H1 (cell line): ENCODE measurements around the gene ADGRV1. TPM values are rescaled to one million over a fixed set of nuclear protein-coding genes. Genes with fewer than 3 reads are reported as not detected.

Source experiments
- CTCF ChIA-PET: fragments of 300-600 bp; sonication (Branson Sonifier 250); formaldehyde crosslinking; loops from one replicate; lab custom pipeline; 2021; ENCODE audit not compliant: partially characterized antibody; lab: Charles Lee
- POLR2A ChIA-PET: fragments of 300-600 bp; sonication (Branson Sonifier 250); formaldehyde crosslinking; loops from one replicate; lab custom pipeline; 2021; ENCODE audit warnings: inconsistent platforms; ENCODE audit not compliant: partially characterized antibody; lab: Charles Lee
- DNase-seq, 2 experiments: peaks; one replicate each; pipeline versions ENCODE4 v3.0.0 to v3.0.0-alpha.2; 2010 to 2022; ENCODE audit warnings: low spot score in 2 of 2, low read depth in 1 of 2, mixed read lengths in 1 of 2
- FAIRE-seq: peaks from 2 replicates; lab custom pipeline; 2011; peaks lifted over from hg19 to GRCh38; lab: Jason Lieb, UNC
- H2AFZ ChIP-seq: 2 replicates; pipeline ENCODE4 v1.8.1; 2012; ENCODE audit warnings: low read length, inconsistent platforms
- H2AK5ac ChIP-seq: 2 replicates; pipeline ENCODE4 v1.6.1; 2013; ENCODE audit warnings: low read depth, low read length
- H2BK120ac ChIP-seq: replicated peaks from 2 replicates; pipeline ENCODE3; 2013; ENCODE audit warnings: low read depth, low read length, inconsistent platforms
- H2BK12ac ChIP-seq: 2 replicates; pipeline ENCODE4 v1.6.1; 2013; ENCODE audit warnings: low read depth, low read length
- H2BK15ac ChIP-seq: 2 replicates; pipeline ENCODE4 v1.6.1; 2013; ENCODE audit warnings: low read length
- H2BK20ac ChIP-seq: 2 replicates; pipeline ENCODE4 v1.6.1; 2013; ENCODE audit warnings: low read length
- H2BK5ac ChIP-seq: 2 replicates; pipeline ENCODE4 v1.6.1; 2013; ENCODE audit warnings: low read depth, low read length
- H3K14ac ChIP-seq: 2 replicates; pipeline ENCODE4 v1.6.1; 2013; ENCODE audit warnings: inconsistent platforms; ENCODE audit not compliant: insufficient read length
- H3K18ac ChIP-seq: 2 replicates; pipeline ENCODE4 v1.6.1; 2013; ENCODE audit warnings: low read length; ENCODE audit errors: extremely low read depth
- H3K23ac ChIP-seq: 2 replicates; pipeline ENCODE4 v1.6.1; 2013; ENCODE audit warnings: inconsistent platforms; ENCODE audit not compliant: insufficient read length
- H3K23me2 ChIP-seq: 2 replicates; pipeline ENCODE4 v1.6.1; 2013; ENCODE audit warnings: low read depth, low read length
- H3K27ac ChIP-seq: 2 replicates; pipeline ENCODE4 v1.6.1; 2011; ENCODE audit warnings: low read depth, low read length, inconsistent platforms
- H3K27me3 ChIP-seq, 4 experiments: replicated peaks in 1 of 4; 1 replicate in 1 of 4; 2 replicates in 3 of 4; pipeline versions ENCODE4 v1.6.1 to v1.8.1; 2011 to 2013; ENCODE audit warnings: low read length in 3 of 4, mild to moderate bottlenecking in 3 of 4, inconsistent platforms in 2 of 4, mixed read lengths in 2 of 4, moderate library complexity in 1 of 4; ENCODE audit not compliant: control insufficient read depth in 3 of 4, insufficient read depth in 3 of 4; ENCODE audit errors: extremely low read depth in 1 of 4
- H3K36me3 ChIP-seq, 4 experiments: 2 replicates each; pipeline versions ENCODE4 v1.6.1 to v1.8.1; 2011 to 2013; ENCODE audit warnings: mild to moderate bottlenecking in 4 of 4, low read length in 3 of 4, moderate library complexity in 2 of 4, control low read depth in 1 of 4, inconsistent platforms in 1 of 4; ENCODE audit not compliant: insufficient read depth in 4 of 4, control insufficient read depth in 2 of 4
- H3K4ac ChIP-seq: replicated peaks from 2 replicates; pipeline ENCODE3; 2013; ENCODE audit warnings: low read length, low read depth, mixed read lengths, inconsistent platforms; ENCODE audit not compliant: insufficient read length
- H3K4me1 ChIP-seq, 4 experiments: replicated peaks in 1 of 4; 1 replicate in 1 of 4; 2 replicates in 3 of 4; pipeline versions ENCODE4 v1.6.1 to v1.8.1; 2011 to 2013; ENCODE audit warnings: low read length in 3 of 4, inconsistent platforms in 2 of 4, mixed read lengths in 1 of 4; ENCODE audit not compliant: insufficient read depth in 4 of 4, control insufficient read depth in 3 of 4
- H3K4me2 ChIP-seq, 2 experiments: 2 replicates each; pipeline versions ENCODE4 v1.6.1 to v1.8.1; 2011 to 2013; ENCODE audit warnings: low read depth in 2 of 2, low read length in 2 of 2, control low read depth in 1 of 2, inconsistent platforms in 1 of 2, mild to moderate bottlenecking in 1 of 2; ENCODE audit not compliant: insufficient read depth in 1 of 2
- H3K4me3 ChIP-seq, 4 experiments: fragments of 200-600, 300-600 bp in 1 of 4; sonication (generic), shearing (Covaris generic), sonication (Bioruptor Twin) in 1 of 4; 2 replicates each; pipeline versions ENCODE4 v1.5.1 to v1.8.1; 2011 to 2016; ENCODE audit warnings: low read length in 4 of 4, low read depth in 3 of 4, control low read depth in 2 of 4, inconsistent platforms in 2 of 4, mild to moderate bottlenecking in 2 of 4, mixed read lengths in 1 of 4, moderate library complexity in 1 of 4; ENCODE audit not compliant: insufficient read depth in 2 of 4; ENCODE audit errors: extremely low read depth in 1 of 4
- H3K56ac ChIP-seq: replicated peaks from 2 replicates; pipeline ENCODE3; 2013; ENCODE audit warnings: low read depth, mild to moderate bottlenecking, mixed read lengths, low read length, inconsistent platforms; ENCODE audit not compliant: insufficient read length
- H3K79me1 ChIP-seq: 2 replicates; pipeline ENCODE4 v1.6.1; 2013; ENCODE audit warnings: low read depth, low read length, control low read depth
- H3K79me2 ChIP-seq, 2 experiments: 2 replicates each; pipeline versions ENCODE4 v1.6.1 to v1.8.1; 2012 to 2013; ENCODE audit warnings: low read length in 2 of 2, mild to moderate bottlenecking in 2 of 2, inconsistent platforms in 1 of 2; ENCODE audit not compliant: insufficient read depth in 2 of 2, control insufficient read depth in 1 of 2
- H3K9ac ChIP-seq, 4 experiments: replicated peaks in 1 of 4; 1 replicate in 1 of 4; 2 replicates in 3 of 4; pipeline versions ENCODE4 v1.6.1 to v1.8.1; 2011 to 2013; ENCODE audit warnings: low read depth in 3 of 4, low read length in 3 of 4, control low read depth in 2 of 4, mild to moderate bottlenecking in 2 of 4, moderate library complexity in 2 of 4, inconsistent platforms in 1 of 4; ENCODE audit errors: extremely low read depth in 1 of 4
- H3K9me3 ChIP-seq, 2 experiments: 2 replicates each; pipeline versions ENCODE4 v1.6.1 to v1.8.1; 2012 to 2013; ENCODE audit warnings: mild to moderate bottlenecking in 2 of 2, moderate library complexity in 2 of 2, control low read depth in 1 of 2, inconsistent platforms in 1 of 2, low read depth in 1 of 2, low read length in 1 of 2, mixed read lengths in 1 of 2; ENCODE audit not compliant: insufficient read depth in 2 of 2
- H4K20me1 ChIP-seq, 2 experiments: replicated peaks in 1 of 2; 2 replicates each; pipeline versions ENCODE3 to v1.8.1; 2011 to 2013; ENCODE audit warnings: inconsistent platforms in 2 of 2, low read length in 2 of 2, mild to moderate bottlenecking in 1 of 2; ENCODE audit not compliant: insufficient read depth in 2 of 2, control insufficient read depth in 1 of 2
- H4K5ac ChIP-seq: 2 replicates; pipeline ENCODE4 v1.6.1; 2013; ENCODE audit warnings: low read length, low read depth, mixed read lengths, inconsistent platforms; ENCODE audit not compliant: insufficient read length
- H4K8ac ChIP-seq: 2 replicates; pipeline ENCODE4 v1.8.0; 2013; ENCODE audit warnings: mild to moderate bottlenecking, moderate library complexity, low read length, inconsistent platforms; ENCODE audit not compliant: insufficient read depth; ENCODE audit errors: extremely low read depth
- H4K91ac ChIP-seq: replicated peaks from 2 replicates; pipeline ENCODE3; 2013; ENCODE audit warnings: low read length, mixed read lengths, inconsistent platforms; ENCODE audit not compliant: insufficient read length
- CTCF ChIP-seq, 3 experiments: IDR thresholded peaks; 1 replicate in 2 of 3; 2 replicates in 1 of 3; pipeline versions ENCODE4 v1.5.1 to v1.6.1; 2011; ENCODE audit warnings: low read length in 3 of 3, mild to moderate bottlenecking in 3 of 3, inconsistent platforms in 2 of 3, low read depth in 1 of 3, moderate library complexity in 1 of 3; ENCODE audit not compliant: insufficient read depth in 1 of 3; ENCODE audit errors: control extremely low read depth in 1 of 3
- EP300 ChIP-seq, 2 experiments: IDR thresholded peaks; 1 replicate in 1 of 2; 2 replicates in 1 of 2; pipeline ENCODE4 v1.6.1; 2011 to 2012; ENCODE audit warnings: low read depth in 2 of 2, low read length in 2 of 2, mild to moderate bottlenecking in 2 of 2, borderline replicate concordance in 1 of 2, inconsistent platforms in 1 of 2, moderate library complexity in 1 of 2
- JUND ChIP-seq: IDR thresholded peaks from 2 replicates; pipeline ENCODE4 v1.6.1; 2011; ENCODE audit warnings: mild to moderate bottlenecking, improper control_type of control experiment, low read length
- KDM4A ChIP-seq: IDR thresholded peaks from one replicate; pipeline ENCODE4 v1.7.1; 2012; ENCODE audit warnings: low read depth, mild to moderate bottlenecking, moderate library complexity, low read length, inconsistent platforms; ENCODE audit not compliant: severe bottlenecking
- MAFK ChIP-seq: IDR thresholded peaks from 2 replicates; pipeline ENCODE4 v1.6.1; 2012; ENCODE audit warnings: low read depth, mild to moderate bottlenecking, improper control_type of control experiment, low read length
- RXRA ChIP-seq: IDR thresholded peaks from 2 replicates; pipeline ENCODE4 v1.6.1; 2011; ENCODE audit warnings: low read depth, mild to moderate bottlenecking, low read length, moderate library complexity; ENCODE audit not compliant: insufficient read depth
- SIRT6 ChIP-seq: IDR thresholded peaks from one replicate; pipeline ENCODE4 v1.7.1; 2012; ENCODE audit warnings: low read length, inconsistent platforms
- SIX5 ChIP-seq: IDR thresholded peaks from 2 replicates; pipeline ENCODE4 v1.6.1; 2011; ENCODE audit warnings: mild to moderate bottlenecking, low read depth, low read length
- SP1 ChIP-seq: IDR thresholded peaks from 2 replicates; pipeline ENCODE4 v1.6.1; 2011; ENCODE audit warnings: low read depth, low read length
- SRF ChIP-seq: IDR thresholded peaks from 2 replicates; pipeline ENCODE4 v1.6.1; 2011; ENCODE audit warnings: mild to moderate bottlenecking, low read depth, low read length, moderate library complexity
- TBP ChIP-seq: IDR thresholded peaks from 2 replicates; pipeline ENCODE4 v1.6.1; 2011; ENCODE audit warnings: low read depth, low read length, improper control_type of control experiment
- WGBS, 2 experiments: shearing (Covaris generic) in 1 of 2; methylation state at CpG; one replicate each; pipeline versions ENCODE4 v1.1.6 to v1.1.7; 2013 to 2015; ENCODE audit warnings: low lambda C conversion rate in 2 of 2, mixed read lengths in 2 of 2, inconsistent platforms in 1 of 2, low coverage in 1 of 2, missing lambda C conversion rate in 1 of 2; ENCODE audit not compliant: insufficient replicate concordance in 2 of 2, insufficient coverage in 1 of 2, insufficient read length in 1 of 2; ENCODE audit errors: extremely low coverage in 1 of 2, missing lambda C conversion rate in 1 of 2; 5-methylcytosine and 5-hydroxymethylcytosine counted together
- polyA plus RNA-seq, 7 experiments: library from polyadenylated mRNA; depleted of rRNA in 3 of 7; stranded (reverse) in 5 of 7; unstranded in 2 of 7; fragments of >200 nt in 5 of 7; fragments of 200-250 nt in 2 of 7; gene quantifications; 1 replicate in 5 of 7; 2 replicates in 1 of 7; 4 replicates in 1 of 7; pipeline versions ENCODE4 v1.2.1 to v1.2.3, GENCODE V29; 2011 to 2013; ENCODE audit warnings: missing spikeins in 2 of 7, mixed read lengths in 2 of 7
- total RNA-seq: library from RNA; stranded (reverse); fragmentation: NEBNext Ultra II Directional; extraction: Animal tissue kit (Norgen Biotek cat#: 25700); gene quantifications from 2 replicates; pipeline ENCODE4 v1.2.1, GENCODE V29; 2021

Gene ADGRV1
- total and polyA plus RNA-seq, 2 of the 8 experiments (the other 6 are each of a cell fraction or from before 2014, with no cell fraction given): 53.1 to 62.2 TPM

GRCh38 chr5:90865180-90865579, 306.6 kb downstream of the ADGRV1 start:
- Histone ChIP-seq H3K9ac (no peak overlapping the region), H3K4ac (no peak overlapping the region), H3K23ac (no peak overlapping the region), H3K4me1 (no peaks in the 10 kb centered on the region; a peak in 1 of 7 replicates), H4K5ac (no peak overlapping the region), H2BK5ac (no peak overlapping the region), H4K8ac (no peak overlapping the region), H2BK20ac (no peak overlapping the region), H2BK12ac (no peak overlapping the region), H4K20me1 (no peaks in the 10 kb centered on the region), H3K4me2 (no peak overlapping the region), H3K79me2 (no peaks in the 10 kb centered on the region), H2BK15ac (no peak overlapping the region), H3K56ac (no peak overlapping the region), H3K23me2 (no peaks in the 10 kb centered on the region), H3K79me1 (no peaks in the 10 kb centered on the region), H3K18ac (no peak overlapping the region), H3K36me3 (peaks cover 2 to 5% (median 3%) of the 10 kb centered on the region in 4 experiments; a peak in 4 of 8 replicates), H2AFZ (no peak overlapping the region), H3K4me3 (no peak overlapping the region), H4K91ac (no peak overlapping the region), H3K14ac (no peak overlapping the region), H2BK120ac (no peak overlapping the region), H3K9me3 (no peaks in the 10 kb centered on the region), H3K27me3 (no peaks in the 10 kb centered on the region), H2AK5ac (no peak overlapping the region), H3K27ac (no peak overlapping the region)
- no peak for DNase-seq
- 86% methylated on average over 4 of the region's 4 CpGs; no CpG with 5 or more reads in 1 of the 2 experiments for WGBS, 2 experiments
- no peak for FAIRE-seq
- ChIA-PET CTCF (interaction anchor here (0.6 to 3.8 kb wide), 33 partner anchors 10 to 554 kb away, joined by 3 to 40 read pairs (median 5); partner anchors contain the start of gene ARRDC3), POLR2A (interaction anchor here (1.2 kb wide), 1 partner anchor 515 kb away, joined by 3 read pairs; no protein-coding TSS in a partner anchor)
- no peak for TF ChIP-seq SIRT6
- no peak for TF ChIP-seq SRF
- no peak for TF ChIP-seq JUND
- TF ChIP-seq TBP: no peak
- TF ChIP-seq RXRA: no peak
- TF ChIP-seq SP1: no peak
- no peak for TF ChIP-seq EP300 (IDR thresholded peaks at IDR 0.05; ENCODE audit: borderline replicate concordance in 1 of 2, low read depth in 2 of 2, low read length in 2 of 2)
- no peak for TF ChIP-seq CTCF (IDR thresholded peaks at IDR 0.05; ENCODE audit: control extremely low read depth in 1 of 3, insufficient read depth in 1 of 3, low read depth in 1 of 3, low read length in 3 of 3)
- TF ChIP-seq KDM4A: no peak
- TF ChIP-seq MAFK: no peak
- no peak for TF ChIP-seq SIX5
